GM20431 (cell line): ENCODE data around the gene IL1F10.

ENCODE experiments used
- in situ Hi-C: fragments of 300-500 bp; cut with MseI, MboI; formaldehyde crosslinking; loops from one replicate; pipeline ENCODE4 v1.15.0; 2020; ENCODE audit warnings: low sequenced_read_pairs; ENCODE audit not compliant: unreplicated experiment

The IL1F10 gene

GRCh38 chr2:113105047-113105785, 37.4 kb downstream of the IL1F10 start:
- in situ Hi-C loops = no loop called here

DNA sequence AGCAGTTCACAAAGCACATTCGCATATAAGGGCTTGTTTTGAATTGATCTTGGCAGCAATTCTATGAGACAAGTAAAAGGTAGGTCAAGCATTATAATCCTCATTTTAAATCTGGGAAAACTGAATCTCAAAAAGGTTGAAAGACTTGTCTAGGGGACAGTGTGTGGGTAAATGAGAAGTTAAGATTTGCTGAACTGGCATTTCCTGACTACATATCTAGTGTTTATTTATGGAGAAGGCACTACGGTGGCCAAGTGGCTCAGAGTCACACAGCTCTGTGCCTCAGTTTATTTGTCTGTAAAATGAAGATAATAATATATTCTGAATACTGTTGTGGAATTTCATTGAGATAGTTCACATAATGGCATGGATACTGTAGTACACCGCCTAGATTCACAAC, 43.4 kb downstream of the IL1F10 start:
- in situ Hi-C loops = no loop called here

DNA sequence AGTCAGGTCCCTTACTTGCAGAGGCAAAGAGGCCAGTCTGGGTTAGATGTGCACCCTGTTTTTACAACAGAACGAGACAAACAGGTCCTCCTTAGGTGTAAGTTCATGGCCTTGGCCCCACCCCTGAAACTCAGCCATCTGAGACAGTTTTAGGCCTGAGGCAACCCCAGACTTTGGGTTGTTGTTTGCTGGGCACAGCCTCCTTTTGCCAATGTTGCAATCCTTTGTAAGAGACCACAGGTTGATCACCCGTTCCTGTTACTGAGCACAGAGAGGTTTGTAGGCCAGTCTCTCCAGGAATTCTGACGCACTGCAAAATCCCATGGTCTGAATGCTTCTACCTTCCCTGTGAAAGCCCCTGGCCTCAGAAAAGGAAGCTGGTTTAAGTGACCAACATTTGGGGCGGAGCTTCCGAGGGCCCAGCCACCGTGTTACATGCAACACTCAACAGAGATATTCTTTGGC, 44.1 kb downstream of the IL1F10 start:
- in situ Hi-C loops = no loop called here

DNA sequence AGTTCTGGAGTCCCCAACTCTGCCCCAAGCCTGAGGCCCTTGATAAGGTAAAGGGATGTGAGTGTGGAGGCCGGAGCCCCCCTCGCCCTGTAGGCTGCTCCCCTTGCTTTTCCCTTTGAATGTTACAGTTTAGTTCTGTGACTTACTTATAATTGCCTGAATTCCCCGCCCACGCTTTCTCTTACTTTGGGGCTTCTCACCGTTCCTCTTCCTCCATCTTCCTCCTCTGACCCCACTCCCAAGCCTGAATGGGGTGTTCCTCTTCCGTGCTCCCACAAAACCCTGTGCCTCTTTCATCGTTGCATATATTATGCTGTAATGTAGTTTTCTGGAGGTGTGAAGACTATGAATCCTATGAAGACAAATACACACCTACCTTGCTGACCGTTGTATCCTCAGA, 44.7 kb downstream of the IL1F10 start:
- in situ Hi-C loops = no loop called here

DNA sequence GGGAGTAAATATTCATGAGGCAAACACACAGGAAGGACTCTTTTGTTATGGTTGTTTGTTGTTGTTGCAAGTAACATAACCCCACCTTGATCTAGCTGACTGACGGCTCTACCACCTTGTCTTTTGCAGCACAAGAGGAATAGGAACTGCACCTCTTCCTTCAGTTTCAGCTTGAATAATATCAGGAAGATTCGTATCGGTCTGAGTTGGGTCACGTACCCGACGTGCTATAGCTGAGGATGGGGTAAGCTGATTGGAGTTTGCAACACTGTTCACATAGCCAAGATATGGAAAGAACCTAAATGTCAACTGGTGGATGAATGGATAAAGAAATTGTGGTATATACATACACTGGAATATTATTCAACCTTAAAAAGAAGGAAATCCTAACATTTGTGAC, 45.1 kb downstream of the IL1F10 start:
- in situ Hi-C loops = no loop called here

DNA sequence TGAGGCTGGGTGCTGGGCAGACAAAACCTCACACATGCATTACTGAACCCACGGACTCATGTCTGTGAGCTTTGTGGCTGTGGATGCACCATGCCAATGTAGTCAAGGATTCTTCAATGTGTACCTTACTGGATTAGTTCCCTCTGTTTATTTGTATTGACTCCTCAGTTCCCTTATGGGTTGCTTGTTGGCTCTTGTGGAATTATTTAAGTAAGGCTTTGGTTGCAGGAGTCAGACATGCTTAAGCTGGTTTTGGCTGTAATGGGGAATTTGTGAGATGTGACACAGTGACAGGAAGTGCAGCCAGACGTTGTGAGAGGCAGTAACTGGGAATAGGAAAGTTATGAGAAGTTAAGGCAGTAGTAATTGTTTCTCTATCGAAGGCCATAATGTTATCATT, 46.0 kb downstream of the IL1F10 start:
- in situ Hi-C loops = no loop called here

DNA sequence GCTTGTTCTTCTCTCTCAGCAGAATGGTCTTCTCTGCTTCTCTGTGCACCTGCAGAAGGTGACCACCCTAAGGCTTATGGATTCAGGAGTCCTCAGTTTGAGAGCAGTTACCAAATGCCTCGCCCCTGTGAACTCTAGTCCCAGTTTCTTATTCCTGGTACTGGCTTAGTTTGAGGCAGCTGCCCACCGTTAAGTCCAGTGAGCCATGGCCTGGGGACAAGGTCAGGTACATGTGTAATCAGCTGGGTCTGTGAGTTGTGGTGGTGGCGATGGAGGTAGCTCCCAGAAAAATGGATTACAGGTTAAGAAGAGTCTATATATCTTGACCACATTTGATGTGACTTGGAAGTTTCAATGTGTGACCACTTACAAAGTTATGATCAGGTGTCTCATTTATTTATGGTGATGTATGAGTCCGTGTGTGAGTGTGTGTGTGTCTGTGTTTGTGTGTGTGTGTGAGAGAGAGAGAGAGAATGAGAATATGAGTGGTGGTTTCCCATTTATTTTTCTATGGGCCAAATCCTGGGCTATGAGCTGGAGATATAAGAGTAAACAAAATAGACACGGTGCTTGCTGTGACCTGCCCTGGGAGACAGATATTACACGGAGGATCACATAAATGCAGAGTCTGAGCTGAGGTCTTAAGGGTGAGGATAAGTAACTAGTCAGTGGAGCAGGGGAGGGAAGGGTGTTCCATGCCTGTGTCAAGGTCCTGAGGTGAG, 46.6 kb downstream of the IL1F10 start:
- in situ Hi-C loops = no loop called here

GRCh38 chr2:113114996-113115395, 47.2 kb downstream of the IL1F10 start:
- in situ Hi-C loops = no loop called here

DNA sequence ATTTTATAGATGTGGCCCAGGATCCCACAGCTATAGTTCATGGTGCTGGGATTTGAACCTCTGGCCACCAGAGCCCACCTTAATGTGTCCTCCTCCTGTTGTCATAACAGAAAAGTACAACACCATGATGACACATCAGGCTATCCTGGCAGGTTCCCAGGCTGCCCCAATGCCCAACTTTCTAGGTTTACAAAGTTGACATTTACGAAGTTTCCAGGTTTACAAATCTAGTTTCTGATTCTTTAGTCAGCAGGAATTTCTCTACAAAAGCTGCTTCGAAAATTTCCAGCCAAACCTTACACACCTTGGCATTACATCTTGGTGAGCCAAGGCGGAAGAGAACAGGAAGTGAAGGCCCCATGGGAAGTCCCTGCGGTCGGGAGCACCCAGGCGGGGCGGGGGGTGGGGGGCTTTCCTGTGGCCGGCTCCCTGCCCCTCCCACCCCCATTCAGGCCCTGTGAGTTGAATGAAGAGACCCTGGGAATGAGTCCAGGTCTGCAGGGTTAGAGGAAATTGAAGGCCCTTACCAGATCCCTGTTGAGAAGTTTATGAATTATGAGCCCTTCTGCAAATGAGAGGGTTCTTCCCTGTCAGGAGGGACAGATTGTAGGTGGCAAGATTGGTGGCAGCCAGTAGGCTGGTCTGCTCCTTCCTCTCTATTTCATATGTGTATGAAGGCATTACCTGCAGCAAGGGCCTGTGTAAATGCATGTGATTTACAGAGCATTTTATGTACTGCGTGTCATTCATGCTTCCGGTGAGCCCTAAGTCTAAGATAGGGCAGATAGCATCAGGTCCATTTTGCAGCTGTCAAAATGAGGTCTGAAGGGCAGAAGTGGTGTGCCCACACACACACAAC, 48.6 kb downstream of the IL1F10 start:
- in situ Hi-C loops = no loop called here

GRCh38 chr2:113117541-113118262, 49.9 kb downstream of the IL1F10 start:
- in situ Hi-C loops = no loop called here

DNA sequence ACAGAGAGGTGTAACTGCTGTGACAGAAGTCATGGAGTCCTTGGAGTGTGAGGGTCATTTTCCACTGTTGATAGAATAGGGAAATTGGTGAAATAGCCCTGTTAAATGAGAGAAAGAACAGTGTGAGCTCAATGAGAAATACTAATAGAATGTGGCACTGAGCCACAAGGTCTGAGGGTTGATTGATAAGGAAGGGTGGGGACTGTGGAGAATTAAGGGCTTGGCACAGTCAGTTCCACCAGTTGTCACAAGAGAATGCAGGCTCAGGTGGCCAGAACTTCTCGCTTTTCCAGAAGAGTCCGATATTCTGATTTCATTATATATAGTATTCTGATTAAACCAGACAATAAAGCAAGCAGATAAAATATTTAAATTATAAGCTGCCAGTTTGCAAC, 50.5 kb downstream of the IL1F10 start:
- in situ Hi-C loops = no loop called here

DNA sequence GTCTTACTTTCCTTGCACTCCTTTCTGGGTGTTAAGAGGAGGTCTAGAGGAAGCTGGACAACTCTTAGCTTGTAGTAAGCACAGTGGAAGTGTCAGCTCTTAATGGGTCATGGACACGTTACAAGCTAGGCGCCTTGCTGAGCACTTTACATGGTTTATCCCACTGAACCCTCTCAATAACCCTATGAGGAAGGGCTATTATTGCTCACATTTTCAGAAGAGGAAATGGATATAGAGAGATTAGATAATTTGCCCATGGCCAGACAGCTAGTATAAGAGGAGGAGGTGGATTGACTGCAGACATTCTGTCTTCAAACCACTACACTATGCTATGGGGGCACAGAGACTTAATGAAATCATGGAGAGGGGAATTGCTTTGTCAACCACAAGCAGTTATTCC, 51.3 kb downstream of the IL1F10 start:
- in situ Hi-C loops = no loop called here

DNA sequence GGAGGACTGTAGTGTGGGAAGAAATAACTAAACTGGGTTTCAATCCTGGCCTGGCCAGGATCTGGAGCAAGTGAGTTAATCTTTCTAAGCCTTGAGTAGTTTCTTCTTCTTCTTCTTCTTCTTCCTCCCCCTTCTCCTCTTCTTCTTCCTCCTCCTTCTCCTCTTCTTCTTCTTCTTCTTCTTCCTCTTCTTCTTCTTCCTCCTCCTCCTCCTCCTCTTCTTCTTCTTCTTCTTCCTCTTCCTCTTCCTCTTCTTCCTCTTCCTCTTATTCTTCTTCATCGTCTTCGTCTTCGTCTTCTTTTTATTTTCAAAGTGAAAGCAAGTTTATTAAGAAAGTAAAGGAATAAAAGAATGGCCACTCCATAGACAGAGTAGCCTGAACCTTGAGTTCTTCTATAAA, 53.1 kb downstream of the IL1F10 start:
- in situ Hi-C loops = no loop called here

- in situ Hi-C loops = no loop called here
Measured at GRCh38 chr2:113122364-113122763, 54.6 kb downstream of the IL1F10 start.

GRCh38 chr2:113123726-113124125, 56.0 kb downstream of the IL1F10 start:
- in situ Hi-C loops = no loop called here

GRCh38 chr2:113124181-113124961, 56.6 kb downstream of the IL1F10 start:
- in situ Hi-C loops = no loop called here
